ENCODE data around the gene CNTN1. TPM values are rescaled to one million over a fixed set of nuclear protein-coding genes. Genes with fewer than 3 reads are reported as not detected.

CNTN1 gene
- not detected for total RNA-seq
- not detected for total RNA-seq (2013)

DNA sequence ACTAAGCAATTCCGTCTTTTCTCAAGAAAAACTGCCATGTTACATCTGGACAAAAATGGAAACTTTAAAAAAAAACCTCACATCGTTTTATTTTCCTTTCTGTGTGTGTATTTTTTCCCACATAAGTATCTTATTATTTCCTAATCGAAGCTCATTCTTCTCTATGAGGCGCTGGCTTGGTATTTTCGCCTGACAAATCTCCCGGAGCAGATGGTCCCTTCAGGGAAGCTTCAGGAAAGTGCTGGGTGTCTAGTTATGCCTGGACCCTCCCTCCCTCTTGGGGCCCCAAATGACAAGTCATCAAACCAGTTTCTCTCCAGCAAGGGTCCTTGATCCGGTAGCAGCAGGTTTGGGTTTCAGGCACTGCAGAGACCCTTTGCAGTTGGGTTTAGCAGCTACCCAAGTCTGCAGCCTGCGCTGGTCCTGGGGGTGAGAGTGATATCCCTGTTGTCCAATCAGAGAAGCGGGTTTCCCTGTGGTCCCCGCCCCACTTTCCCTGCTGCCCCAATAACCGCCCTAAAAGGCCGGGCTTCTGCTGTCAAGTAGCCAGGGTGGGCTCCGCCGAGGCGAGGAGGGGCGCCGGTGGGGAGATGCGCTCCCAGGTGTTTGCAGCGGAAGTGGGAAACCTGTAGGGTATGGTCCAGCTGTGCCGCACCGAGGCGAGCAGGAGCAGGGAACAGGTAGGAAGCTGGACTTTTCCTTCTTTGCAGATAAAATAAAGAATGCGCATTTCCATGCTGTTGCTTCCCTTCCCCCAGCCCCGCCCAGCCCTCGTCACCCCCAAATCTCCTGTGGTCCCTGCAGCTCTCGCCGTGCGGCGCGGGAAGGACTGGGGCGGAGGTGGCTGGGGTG is at the start of gene CNTN1:
Gene CNTN1, plus strand, starts transcription at position 527 of the 852 bp plus-strand sequence.
- peaks cover 4% of the 10 kb centered on the region for H3K4me1 ChIP-seq (ENCODE audit: control insufficient read depth, insufficient read depth, low read length)
- no peaks in the 10 kb centered on the region for H3K36me3 ChIP-seq (ENCODE audit: control insufficient read depth, insufficient read depth, low read length)
- DNase-seq (no peak), ATAC-seq (no peak)
- WGBS (ENCODE audit: insufficient coverage) = 7% methylated on average over 31 of the region's 31 CpGs
- no peak within 1 kb of the TSS for H3K4me3 ChIP-seq (ENCODE audit: low read length)
- peaks cover 5% of the 10 kb centered on the region for H3K9me3 ChIP-seq (ENCODE audit: control insufficient read depth, insufficient read depth, low read length)
- TF ChIP-seq, protein P1, sequence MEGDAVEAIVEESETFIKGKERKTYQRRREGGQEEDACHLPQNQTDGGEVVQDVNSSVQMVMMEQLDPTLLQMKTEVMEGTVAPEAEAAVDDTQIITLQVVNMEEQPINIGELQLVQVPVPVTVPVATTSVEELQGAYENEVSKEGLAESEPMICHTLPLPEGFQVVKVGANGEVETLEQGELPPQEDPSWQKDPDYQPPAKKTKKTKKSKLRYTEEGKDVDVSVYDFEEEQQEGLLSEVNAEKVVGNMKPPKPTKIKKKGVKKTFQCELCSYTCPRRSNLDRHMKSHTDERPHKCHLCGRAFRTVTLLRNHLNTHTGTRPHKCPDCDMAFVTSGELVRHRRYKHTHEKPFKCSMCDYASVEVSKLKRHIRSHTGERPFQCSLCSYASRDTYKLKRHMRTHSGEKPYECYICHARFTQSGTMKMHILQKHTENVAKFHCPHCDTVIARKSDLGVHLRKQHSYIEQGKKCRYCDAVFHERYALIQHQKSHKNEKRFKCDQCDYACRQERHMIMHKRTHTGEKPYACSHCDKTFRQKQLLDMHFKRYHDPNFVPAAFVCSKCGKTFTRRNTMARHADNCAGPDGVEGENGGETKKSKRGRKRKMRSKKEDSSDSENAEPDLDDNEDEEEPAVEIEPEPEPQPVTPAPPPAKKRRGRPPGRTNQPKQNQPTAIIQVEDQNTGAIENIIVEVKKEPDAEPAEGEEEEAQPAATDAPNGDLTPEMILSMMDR (IDR thresholded peaks at IDR 0.05) = no peak
- no peak within 1 kb of the TSS for H3K27ac Mint-ChIP-seq
- H3K36me3 Mint-ChIP-seq = no peaks in the 10 kb centered on the region
- H3K27me3 ChIP-seq (ENCODE audit: control insufficient read depth, insufficient read depth, low read length) = peaks cover 15% of the 10 kb centered on the region
- no peaks in the 10 kb centered on the region for H3K4me1 Mint-ChIP-seq
- peaks cover 3 to 4% of the 10 kb centered on the region in 2 donors for H3K9me3 Mint-ChIP-seq
- H3K27ac ChIP-seq (ENCODE audit: low read length) = no peak within 1 kb of the TSS
- no peak within 1 kb of the TSS for H3K4me3 Mint-ChIP-seq
- intact Hi-C loops (cut with micrococcal nuclease) = no loop called here
- H3K27me3 Mint-ChIP-seq (ENCODE audit: low read depth in 2 of 2) = no peaks in the 10 kb centered on the region

DNA sequence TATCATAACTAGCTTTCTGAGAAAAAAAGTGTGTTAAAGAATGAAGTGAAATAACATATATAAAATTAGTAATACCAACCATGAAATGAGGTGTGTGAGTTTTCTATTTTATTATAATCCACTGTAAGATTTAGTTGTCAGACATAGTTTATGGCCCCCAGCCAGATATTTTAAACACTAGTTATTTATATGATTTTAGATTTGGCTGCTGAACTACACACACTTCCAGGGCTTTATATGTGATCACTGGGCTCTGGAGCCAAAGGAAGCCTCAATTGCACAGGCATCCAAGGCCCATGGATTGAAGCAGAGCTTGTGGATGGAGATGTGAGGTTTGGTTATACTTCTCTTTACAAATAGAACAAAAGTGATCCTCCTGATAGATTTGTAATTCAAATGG is 48.7 kb upstream of the CNTN1 start:
- H3K27me3 Mint-ChIP-seq (ENCODE audit: low read depth in 2 of 2) = no peaks in the 10 kb centered on the region
- Histone ChIP-seq H3K36me3 (ENCODE audit: control insufficient read depth, insufficient read depth, low read length) (no peaks in the 10 kb centered on the region), H3K4me1 (ENCODE audit: control insufficient read depth, insufficient read depth, low read length) (no peaks in the 10 kb centered on the region), H3K27ac (ENCODE audit: low read length) (no peak overlapping the region), H3K4me3 (ENCODE audit: low read length) (no peak overlapping the region), H3K27me3 (ENCODE audit: control insufficient read depth, insufficient read depth, low read length) (no peaks in the 10 kb centered on the region), H3K9me3 (ENCODE audit: control insufficient read depth, insufficient read depth, low read length) (no peaks in the 10 kb centered on the region)
- ATAC-seq (no peak), DNase-seq (no peak)
- TF ChIP-seq, protein P1 (IDR thresholded peaks at IDR 0.05) = no peak
- H3K4me3 Mint-ChIP-seq = no peak overlapping the region
- intact Hi-C loops (cut with micrococcal nuclease) = no loop called here
- H3K4me1 Mint-ChIP-seq = no peaks in the 10 kb centered on the region
- H3K9me3 Mint-ChIP-seq = peaks cover 8 to 14% of the 10 kb centered on the region in 2 donors
- H3K36me3 Mint-ChIP-seq = peaks cover 15% of the 10 kb centered on the region
- H3K27ac Mint-ChIP-seq = no peak overlapping the region

DNA sequence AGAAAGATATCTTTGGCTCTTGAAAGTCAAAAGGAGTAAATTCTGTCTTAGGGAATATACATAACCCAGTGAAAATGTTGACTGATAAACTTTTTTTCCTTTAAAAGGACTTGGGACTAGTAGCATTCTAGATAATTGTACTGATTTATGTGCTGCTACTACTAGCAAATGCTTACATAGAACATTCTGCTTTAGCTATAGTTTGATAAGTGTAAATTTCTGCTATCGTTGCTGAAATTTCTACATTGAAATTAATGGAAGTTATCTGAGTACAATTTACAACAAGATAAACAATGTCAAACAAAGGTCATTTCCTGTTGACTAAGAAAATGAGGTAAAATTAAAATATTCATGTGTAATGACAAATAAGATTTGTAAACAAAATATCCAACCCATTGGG is 48.3 kb upstream of the CNTN1 start:
- Mint-ChIP-seq H3K9me3 (peaks cover 8 to 14% of the 10 kb centered on the region in 2 donors), H3K27me3 (ENCODE audit: low read depth in 2 of 2) (no peaks in the 10 kb centered on the region), H3K36me3 (peaks cover 15% of the 10 kb centered on the region), H3K4me1 (no peaks in the 10 kb centered on the region), H3K4me3 (no peak overlapping the region), H3K27ac (no peak overlapping the region)
- Histone ChIP-seq H3K36me3 (ENCODE audit: control insufficient read depth, insufficient read depth, low read length) (no peaks in the 10 kb centered on the region), H3K27me3 (ENCODE audit: control insufficient read depth, insufficient read depth, low read length) (no peaks in the 10 kb centered on the region), H3K4me1 (ENCODE audit: control insufficient read depth, insufficient read depth, low read length) (no peaks in the 10 kb centered on the region), H3K27ac (ENCODE audit: low read length) (no peak overlapping the region), H3K4me3 (ENCODE audit: low read length) (no peak overlapping the region), H3K9me3 (ENCODE audit: control insufficient read depth, insufficient read depth, low read length) (no peaks in the 10 kb centered on the region)
- intact Hi-C loops (cut with micrococcal nuclease) = no loop called here
- TF ChIP-seq, protein P1 (IDR thresholded peaks at IDR 0.05) = no peak
- no CpG with 5 or more reads among the region's 1 CpG for WGBS (ENCODE audit: insufficient coverage)
- DNase-seq (no peak), ATAC-seq (no peak)

DNA sequence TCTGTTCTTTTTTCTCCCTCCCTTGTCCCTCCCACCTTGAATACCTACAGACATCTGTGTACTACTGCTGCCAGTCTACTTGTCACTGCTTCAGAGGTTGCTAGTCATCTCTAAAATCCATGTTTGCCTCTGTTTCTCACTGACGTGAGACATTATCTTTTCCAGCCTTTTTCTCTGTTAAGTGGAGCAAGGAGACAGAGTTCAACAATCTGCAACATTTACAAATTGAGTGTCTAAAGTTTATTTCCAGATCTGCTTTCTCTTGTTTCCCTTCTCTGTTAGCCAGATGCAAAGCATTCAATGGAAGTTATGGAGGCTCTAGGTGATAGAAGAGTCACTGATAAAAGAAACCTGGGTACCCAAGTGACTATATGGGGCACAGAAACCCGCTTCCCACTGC is 47.5 kb upstream of the CNTN1 start:
- ATAC-seq (no peak), DNase-seq (no peak)
- no peaks in the 10 kb centered on the region for H3K27me3 ChIP-seq (ENCODE audit: control insufficient read depth, insufficient read depth, low read length)
- TF ChIP-seq, protein P1 (IDR thresholded peaks at IDR 0.05) = no peak
- no peak overlapping the region for H3K27ac Mint-ChIP-seq
- H3K4me3 Mint-ChIP-seq = no peak overlapping the region
- peaks cover 8 to 17% of the 10 kb centered on the region in 2 donors for H3K9me3 Mint-ChIP-seq
- no peaks in the 10 kb centered on the region for H3K9me3 ChIP-seq (ENCODE audit: control insufficient read depth, insufficient read depth, low read length)
- no peaks in the 10 kb centered on the region for H3K27me3 Mint-ChIP-seq (ENCODE audit: low read depth in 2 of 2)
- H3K27ac ChIP-seq (ENCODE audit: low read length) = no peak overlapping the region
- no peak overlapping the region for H3K4me3 ChIP-seq (ENCODE audit: low read length)
- no peaks in the 10 kb centered on the region for H3K36me3 ChIP-seq (ENCODE audit: control insufficient read depth, insufficient read depth, low read length)
- H3K36me3 Mint-ChIP-seq = peaks cover 15% of the 10 kb centered on the region
- no peaks in the 10 kb centered on the region for H3K4me1 ChIP-seq (ENCODE audit: control insufficient read depth, insufficient read depth, low read length)
- intact Hi-C loops (cut with micrococcal nuclease) = no loop called here
- H3K4me1 Mint-ChIP-seq = no peaks in the 10 kb centered on the region
- 92% methylated on average over 1 of the region's 2 CpGs for WGBS (ENCODE audit: insufficient coverage)
